ENCODE data around the gene LINC00237.

The LINC00237 gene

GRCh38 chr20:21125849-21126580, 19.9 kb upstream of the LINC00237 start, which contains the start of gene KIZ:
KIZ (plus strand) TSS chr20:21126082; CDS start chr20:21126116, 34 bp downstream.
- peak; percentile 98 for DNase-seq (ENCODE audit: low read depth)
- peak; percentile 37 for TF ChIP-seq CTCF (IDR thresholded peaks at IDR 0.05; ENCODE audit: insufficient read depth, low read depth, low read length, missing control alignments)
- H3K4me3 ChIP-seq (ENCODE audit: low read depth, low read length): peak within 1 kb of the TSS; percentile 81

- no peak for TF ChIP-seq CTCF (IDR thresholded peaks at IDR 0.05; ENCODE audit: insufficient read depth, low read depth, low read length, missing control alignments)
- H3K4me3 ChIP-seq (ENCODE audit: low read depth, low read length): peak overlapping the region; percentile 63
- no peak for DNase-seq (ENCODE audit: low read depth)
These were observed 19.1 kb upstream of the LINC00237 start for GRCh38 chr20:21125072-21125848.

GRCh38 chr20:21124190-21124589, 18.0 kb upstream of the LINC00237 start:
- DNase-seq (ENCODE audit: low read depth): no peak
- no peak overlapping the region for H3K4me3 ChIP-seq (ENCODE audit: low read depth, low read length)
- no peak for TF ChIP-seq CTCF (IDR thresholded peaks at IDR 0.05; ENCODE audit: insufficient read depth, low read depth, low read length, missing control alignments)

- H3K4me3 ChIP-seq (ENCODE audit: low read depth, low read length): no peak overlapping the region
- DNase-seq (ENCODE audit: low read depth): no peak
- no peak for TF ChIP-seq CTCF (IDR thresholded peaks at IDR 0.05; ENCODE audit: insufficient read depth, low read depth, low read length, missing control alignments)
These were observed 12.6 kb upstream of the LINC00237 start for GRCh38 chr20:21118782-21119181.

GRCh38 chr20:21118138-21118537, 12.0 kb upstream of the LINC00237 start:
- TF ChIP-seq CTCF (IDR thresholded peaks at IDR 0.05; ENCODE audit: insufficient read depth, low read depth, low read length, missing control alignments): no peak
- DNase-seq (ENCODE audit: low read depth): no peak
- no peak overlapping the region for H3K4me3 ChIP-seq (ENCODE audit: low read depth, low read length)

- H3K4me3 ChIP-seq (ENCODE audit: low read depth, low read length): no peak overlapping the region
These were observed 11.4 kb upstream of the LINC00237 start for GRCh38 chr20:21117521-21117920.

More at GRCh38 chr20:21117521-21117920, 11.4 kb upstream of the LINC00237 start:
- no peak for TF ChIP-seq CTCF (IDR thresholded peaks at IDR 0.05; ENCODE audit: insufficient read depth, low read depth, low read length, missing control alignments)
- DNase-seq (ENCODE audit: low read depth): no peak

Data from GM12865 (cell line).